SW480 (cell line): ENCODE results near the gene GPC5.

ENCODE experiments used
- DNase-seq: peaks from one replicate; pipeline ENCODE4 v3.0.0-alpha.2; 2016; ENCODE audit warnings: low spot score

The GPC5 gene

DNA sequence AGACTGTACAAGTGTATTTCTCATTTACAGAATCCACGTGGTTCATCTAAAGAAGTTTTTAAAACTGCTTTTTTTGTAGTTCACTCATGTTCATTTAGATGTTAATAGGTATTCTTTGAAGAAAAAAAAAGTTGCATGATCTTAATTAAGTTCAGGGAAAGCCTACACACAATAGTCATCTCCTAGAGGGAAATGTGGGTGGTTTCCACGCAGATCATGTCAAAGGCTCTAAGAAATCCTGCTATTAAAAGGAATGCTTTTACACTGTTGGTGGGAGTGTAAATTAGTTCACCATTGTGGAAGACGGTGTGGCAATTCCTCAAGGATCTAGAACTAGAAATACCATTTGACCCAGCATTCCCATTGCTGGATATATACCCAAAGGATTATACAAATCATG lies 312.3 kb downstream of the GPC5 start:
- DNase-seq = no peak

DNA sequence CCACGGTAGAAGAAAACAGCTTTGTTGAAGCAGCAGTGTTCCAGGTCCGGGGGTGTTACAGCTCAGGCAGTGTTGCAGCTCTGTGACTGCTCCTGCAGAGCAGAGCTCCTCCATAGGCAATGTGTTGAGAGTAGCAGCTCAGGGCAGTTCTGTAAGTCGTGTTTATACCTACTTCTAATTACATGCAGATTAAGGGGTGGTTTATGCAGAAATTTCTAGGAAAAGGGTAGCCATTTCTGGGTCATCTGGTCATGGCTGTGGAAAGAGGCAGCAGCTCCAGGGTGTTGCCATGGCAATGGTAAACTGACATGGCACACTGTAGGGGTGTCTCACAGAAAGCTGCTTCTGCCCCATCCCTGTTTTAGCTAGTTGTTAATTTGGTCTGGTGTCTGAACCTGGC lies 316.4 kb downstream of the GPC5 start:
- no peak for DNase-seq

DNA sequence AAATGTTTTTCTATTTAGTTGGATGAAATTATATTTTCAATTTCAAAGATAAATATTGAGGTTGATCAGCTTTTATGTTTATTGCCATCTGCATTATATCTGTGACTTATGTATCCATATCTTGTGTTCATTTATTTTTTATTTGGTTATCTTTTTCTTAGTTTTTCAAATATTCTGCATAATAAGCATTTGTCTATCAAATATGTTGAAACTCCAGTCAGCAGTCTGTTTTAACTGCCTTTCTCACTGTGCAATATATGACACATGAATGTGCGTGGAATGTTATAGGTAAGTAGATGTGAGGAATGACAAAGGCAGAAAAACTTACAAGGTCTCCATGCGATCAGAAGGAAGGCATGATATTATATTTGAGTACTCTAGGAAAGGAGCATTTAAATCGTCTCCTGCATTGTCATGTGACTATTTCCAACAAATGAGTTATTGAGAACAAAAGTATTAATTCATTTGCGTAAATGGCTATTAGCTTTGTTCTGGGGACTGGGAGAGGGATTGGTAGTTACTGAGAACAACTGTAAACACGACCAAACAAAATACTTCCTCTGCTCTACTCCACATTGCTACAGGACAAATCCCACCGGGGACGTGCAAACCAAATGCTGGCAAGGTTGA lies 318.1 kb downstream of the GPC5 start:
- no peak for DNase-seq

DNA sequence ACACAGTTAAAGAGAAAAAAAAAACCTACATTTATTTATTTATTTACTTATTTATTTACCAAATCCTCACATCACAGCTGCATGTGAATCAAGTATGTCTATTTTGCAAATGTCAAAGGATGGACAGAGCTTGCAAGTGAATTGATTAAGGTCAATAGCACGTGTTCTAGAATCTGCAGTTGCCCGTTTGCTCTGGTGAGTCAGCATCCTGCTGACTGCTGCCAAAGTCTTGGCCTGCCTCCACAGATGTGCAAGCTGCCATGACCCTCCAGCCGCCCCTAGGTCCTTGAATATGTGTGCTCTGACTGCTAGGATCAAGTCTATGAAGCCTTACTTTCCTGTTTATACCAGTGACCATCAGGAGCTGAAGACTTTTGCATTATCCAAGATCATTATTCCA lies 320.6 kb downstream of the GPC5 start:
- no peak for DNase-seq

DNA sequence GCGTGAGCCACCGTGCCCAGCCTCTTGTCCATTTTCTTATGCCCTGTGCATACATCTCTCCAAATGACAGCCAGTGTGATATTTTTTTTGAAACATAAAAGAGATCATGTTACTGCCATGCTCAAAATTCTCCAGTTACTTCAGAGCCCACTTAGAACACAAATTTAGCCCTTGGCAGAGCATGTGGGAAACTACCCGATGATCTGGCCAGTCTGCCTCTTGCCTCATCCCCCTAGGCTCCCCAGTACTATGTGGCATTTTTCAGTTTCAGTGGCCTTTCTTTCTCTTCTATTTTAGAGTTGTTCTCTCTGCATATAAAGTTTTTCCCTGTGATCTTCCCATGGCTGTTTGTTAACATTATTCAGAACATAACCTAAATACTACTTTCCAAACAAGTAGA lies 323.0 kb downstream of the GPC5 start:
- DNase-seq = no peak

DNA sequence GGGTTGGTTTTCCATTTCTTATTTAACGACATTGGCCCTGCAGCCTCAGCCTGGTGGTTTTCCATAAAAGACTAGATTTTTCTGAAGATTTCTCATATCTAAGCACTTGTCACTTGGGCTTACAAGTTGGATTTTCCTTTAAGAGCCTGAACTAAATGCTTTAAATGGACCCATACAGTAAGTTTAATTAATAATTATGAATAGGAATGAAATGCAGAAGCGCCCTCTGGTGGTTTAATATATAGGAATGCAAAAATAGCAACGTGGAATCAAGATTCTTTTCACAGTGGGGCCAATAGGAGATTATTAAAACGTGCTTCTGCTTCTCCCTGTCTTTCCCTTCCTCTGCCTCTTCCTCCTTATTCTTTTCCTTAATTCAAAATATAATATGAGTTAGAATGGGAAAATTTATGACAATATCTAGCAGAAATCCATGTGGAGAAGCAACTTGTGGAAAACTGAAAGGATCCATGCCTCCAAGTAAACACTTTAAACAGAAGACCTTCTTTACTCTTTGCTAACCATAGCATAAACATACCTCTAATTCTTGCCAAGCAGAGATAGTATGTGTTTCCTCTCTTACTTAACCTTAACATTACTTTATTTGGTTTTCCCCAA lies 324.0 kb downstream of the GPC5 start:
- peak; percentile 41 for DNase-seq

DNA sequence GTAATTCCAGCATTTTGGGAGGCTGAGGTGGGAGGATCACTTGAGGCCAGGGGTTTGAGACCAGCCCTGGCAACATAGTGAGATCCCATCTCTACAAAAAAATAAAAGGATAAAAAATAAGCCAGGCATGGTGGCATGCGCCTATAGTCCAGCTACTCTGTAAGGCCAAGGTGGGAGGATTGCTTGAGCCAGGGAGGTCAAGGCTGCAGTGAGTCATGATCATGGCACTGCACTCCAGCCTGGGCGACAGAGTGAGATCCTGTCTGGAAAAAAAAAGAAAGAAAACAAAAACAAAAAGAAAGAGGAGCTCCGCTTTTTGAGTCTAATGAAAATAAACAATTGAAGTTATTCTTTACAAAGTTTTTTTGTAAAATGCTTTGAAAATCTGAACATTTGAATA lies 326.2 kb downstream of the GPC5 start:
- DNase-seq = no peak

DNA sequence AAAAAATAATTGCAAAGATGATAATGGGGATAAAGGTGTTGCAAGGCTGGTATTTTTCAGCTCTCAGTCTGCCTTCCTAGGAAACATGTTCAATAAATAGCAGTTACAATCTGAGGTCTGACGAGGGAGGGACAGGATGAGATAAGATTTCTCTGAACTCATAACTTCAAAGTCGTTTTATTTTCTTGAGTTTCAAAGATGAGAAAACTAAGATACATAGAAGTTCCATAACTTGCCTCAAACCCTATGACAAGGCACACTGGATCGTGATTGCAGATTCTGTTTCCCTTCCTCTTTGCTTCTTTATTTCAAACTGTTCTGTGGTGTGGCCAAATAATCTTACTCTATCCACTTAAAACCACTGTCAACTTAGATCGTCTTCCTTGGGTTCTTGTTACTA lies 327.2 kb downstream of the GPC5 start:
- DNase-seq = no peak

DNA sequence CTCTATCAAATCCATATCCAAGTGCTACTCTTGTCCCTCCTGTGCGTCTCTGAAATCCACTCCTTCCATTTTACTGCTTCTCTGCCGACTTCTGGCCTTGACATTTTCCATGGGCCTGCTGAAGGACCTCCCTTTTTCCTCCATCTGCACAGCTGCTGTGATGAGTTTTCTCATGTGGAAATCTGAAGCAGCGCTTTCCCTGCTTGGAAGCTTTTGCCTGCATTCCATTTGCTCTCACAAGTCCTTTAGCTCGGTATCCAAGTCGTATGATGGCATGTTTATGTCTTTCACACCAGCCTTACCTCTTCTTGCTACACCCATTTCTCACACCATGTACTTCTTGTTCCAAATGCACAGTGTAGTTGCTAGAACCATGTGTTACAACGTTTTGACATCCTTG lies 328.2 kb downstream of the GPC5 start:
- DNase-seq = no peak

DNA sequence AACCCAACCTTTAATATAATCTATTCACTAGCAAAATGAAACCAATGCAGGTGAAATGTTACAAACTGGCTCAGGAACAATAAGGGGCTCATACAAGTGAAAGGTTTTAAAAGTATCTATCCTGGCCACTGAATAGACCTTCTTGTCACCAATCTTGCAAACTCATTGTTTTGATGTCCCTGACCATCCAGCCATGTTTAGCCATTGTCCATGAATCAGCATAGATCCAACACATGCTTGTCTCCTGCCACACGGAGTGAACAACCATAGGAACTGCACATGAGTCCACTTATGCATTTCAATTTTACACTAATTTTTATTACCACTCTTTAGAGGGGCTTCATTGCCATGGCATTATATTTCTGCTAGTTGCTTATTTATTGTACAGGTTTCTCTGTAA lies 331.4 kb downstream of the GPC5 start:
- DNase-seq = no peak

DNA sequence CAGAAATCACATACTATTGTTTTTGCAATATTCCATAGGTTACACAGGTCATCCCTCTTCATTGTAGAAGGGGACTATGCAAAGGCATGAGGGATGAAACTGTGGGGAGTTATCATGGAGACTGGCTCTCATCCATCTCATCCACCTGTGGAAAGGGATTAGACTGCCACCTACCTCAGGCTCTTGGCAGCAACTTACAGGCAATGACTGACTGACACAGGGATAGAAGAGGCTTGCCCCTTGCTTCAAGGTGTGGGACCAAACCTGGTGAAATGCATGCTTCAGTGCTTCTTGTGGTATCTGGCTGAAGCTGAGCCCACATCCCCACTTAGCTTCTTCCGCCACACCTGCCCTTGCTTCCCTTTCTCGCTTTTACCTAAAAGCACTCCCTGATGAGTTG lies 341.3 kb downstream of the GPC5 start:
- DNase-seq = no peak

DNA sequence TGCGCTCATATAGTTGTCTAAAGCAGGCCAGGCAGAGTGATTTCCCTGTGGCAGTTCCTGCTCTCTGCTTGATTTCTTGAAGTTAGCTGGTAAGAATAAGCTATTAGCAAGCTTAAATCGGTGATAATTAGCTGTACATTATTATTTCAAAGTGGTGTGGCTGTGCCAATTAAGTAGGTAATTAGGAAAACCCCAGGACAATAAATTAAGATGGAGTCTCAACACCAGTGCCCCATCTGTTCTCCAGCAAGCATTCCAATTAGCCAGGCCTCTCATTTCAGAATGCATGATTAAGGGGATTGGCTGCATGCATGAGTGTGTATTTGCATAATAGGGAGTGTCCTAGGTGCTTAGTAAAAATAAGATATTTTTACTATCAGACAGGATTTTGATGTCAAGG lies 342.3 kb downstream of the GPC5 start:
- no peak for DNase-seq

DNA sequence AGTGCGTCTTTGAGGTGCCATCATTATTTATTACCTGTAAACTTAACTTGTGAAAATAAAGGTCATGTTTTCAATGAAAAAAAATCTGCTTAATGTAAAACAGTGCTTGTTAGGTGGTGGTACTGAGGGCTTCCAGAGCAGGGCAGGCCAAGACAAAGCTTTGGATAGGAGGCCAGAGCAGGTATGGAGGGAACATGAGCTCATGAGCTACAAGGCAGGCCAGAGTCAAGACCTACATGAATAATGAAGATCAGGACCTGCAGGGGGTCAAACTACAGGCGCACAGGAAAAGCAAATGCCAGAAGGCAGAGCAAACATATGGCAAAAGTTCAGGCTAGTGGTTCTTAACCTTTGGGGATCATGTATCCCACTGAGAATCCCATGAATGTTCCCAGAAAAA lies 343.5 kb downstream of the GPC5 start:
- DNase-seq = no peak

DNA sequence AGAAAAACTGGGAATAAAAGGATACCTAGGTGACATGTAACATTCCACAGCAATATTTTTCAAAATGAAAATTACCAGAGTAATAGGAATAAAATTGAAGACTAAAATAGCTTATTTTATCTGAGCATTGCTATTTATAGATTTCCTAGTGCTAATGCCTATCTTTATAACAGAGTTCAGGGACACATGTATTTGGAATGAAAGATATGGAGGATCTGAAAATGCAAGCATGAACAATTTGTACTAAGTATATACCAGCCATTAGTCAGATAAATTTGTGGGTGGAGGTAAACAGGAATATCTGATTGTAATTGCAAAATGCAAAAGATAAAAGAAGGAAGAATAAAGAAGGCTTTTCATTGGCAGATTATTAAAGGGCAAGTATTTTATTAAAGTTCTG lies 345.9 kb downstream of the GPC5 start:
- no peak for DNase-seq

DNA sequence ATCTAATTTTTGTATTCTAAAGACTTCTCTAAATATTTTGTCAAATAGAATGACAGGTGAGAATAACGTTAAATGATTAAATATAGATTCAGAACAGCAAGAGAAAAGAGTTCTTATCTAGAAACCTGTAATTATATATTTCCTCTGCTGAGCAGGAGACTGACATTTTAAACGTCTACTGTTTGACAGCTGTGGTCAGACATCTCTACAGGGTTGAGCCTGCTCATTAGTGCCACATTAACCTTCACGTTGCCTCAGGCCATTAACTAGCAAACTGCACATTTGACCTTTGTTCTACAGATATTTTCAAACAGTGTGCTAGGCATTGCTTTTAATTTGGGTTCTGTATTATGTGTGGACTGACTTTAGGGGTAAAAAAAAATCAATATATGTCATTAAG lies 347.5 kb downstream of the GPC5 start:
- no peak for DNase-seq

DNA sequence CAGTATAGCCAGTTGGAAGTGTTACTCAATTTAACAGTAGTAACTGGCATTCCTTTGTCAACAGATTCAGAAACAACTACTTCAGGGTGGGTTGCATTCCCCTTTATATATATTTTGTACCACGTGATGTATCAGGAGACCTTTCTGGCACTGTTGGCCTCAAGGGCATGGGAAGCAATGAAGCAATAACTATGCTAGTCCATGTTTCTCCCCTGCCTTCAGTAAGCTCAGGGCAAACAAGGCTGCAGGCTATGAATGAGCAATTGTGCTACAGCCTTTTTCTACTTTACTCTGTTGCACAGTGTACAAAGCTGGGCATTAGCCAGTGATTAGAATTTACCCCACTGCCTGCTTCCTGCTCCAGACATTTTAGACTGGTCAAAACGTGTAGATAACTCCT lies 348.8 kb downstream of the GPC5 start:
- no peak for DNase-seq

DNA sequence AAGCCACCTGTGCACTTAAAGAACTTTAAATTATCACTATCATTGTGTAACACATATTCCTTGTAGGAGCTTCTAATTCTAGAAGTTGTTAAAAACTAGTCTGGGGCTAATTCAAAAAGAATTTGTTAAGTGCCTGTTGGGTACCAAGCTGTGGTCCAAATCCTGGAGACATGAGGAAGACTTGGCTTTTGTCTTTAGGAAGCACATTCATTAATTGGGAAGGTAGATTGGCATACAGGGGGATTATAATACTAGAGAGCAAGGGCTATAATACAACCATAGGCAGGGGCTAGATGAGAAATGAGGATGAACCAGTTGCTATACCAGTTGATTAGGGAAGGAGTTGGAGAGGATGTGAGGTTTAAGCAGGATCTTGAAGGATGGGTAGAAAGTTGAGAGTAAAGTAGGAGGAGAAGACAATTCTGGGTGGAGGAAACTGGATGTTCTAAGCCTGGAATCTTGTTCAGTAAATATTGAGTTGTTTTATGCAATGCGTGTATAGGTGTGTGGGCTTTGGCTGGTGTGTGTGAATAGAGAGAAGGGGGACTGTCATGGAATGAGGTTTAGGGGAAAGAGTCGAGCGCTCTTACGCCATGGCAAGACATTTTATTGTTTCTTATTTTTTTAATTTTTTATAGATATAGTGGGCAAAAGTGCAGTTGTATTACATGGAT lies 350.1 kb downstream of the GPC5 start:
- DNase-seq = no peak

DNA sequence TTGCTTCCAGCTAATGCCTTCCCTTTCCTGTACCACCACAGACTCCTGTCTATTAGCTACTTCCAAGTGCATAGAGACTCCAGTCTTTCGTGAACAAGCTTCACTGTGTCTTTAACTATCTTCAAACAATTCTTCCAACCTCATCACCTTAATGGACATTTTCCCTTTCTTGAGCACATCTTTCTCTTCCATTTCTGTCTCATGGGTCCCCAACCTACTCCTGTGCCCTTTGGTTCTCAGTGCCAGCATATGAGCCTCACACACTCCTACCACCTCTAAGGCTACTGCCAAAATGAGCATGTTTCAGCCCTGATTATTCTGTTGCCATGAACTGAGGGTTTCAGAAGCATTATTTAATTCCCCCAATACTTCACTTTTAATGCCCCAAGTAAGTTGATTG lies 360.3 kb downstream of the GPC5 start:
- DNase-seq = no peak

DNA sequence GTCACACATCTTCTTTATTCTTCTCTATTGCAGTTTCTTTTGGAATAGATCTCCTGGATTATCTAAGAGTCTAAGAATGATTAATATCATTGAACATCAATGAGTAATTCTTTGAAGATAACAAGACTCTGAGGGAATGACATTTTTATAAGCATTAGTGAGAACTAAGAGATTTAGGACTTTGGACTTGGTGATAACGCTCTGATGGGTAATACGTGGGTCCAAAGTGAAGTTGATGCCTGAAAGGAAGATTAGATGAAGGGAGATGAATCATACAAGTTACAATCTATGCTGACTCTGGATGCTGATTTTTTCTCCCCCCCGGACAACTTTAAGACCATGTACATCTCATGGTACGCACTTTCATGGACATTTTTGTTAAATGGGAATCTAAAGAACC lies 364.5 kb downstream of the GPC5 start:
- DNase-seq = no peak

DNA sequence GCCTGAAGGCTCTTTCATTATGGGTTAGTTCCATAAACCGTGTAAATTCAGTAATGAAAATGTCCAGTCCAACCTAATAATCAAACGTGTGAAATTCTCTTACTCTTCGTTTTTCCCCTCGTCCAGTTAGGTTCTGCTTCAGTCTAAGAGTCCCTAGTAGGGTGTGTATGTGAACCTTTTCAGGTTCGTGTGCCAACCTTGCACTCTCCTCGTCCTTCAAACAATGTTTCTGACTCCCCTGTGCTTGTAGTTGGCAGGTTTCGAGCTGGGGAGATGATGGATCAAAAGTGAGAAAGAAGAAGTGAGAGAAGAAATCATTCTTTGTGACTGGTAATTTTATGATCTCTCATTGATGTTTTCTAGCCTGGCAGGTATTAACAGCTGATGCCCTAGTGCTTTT lies 366.1 kb downstream of the GPC5 start:
- no peak for DNase-seq

DNA sequence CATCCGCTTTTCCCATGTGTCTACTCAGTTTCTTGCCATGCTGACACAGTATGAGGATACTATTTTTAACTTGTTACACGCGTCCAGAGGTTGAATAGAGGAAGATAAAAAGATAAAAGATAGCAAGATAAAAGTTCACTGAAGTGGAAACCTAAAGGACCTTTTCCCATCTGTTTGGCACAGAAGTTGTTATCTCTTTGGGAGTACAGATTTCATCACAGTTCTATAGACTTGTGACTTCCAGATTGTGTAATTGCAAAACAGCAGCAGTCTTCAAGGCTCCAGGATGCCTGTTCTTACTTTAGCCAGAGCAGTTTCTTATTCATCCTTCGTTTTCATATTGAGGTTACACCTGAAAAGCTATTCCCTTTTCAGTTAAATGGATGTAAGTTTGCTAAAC lies 369.2 kb downstream of the GPC5 start:
- no peak for DNase-seq

DNA sequence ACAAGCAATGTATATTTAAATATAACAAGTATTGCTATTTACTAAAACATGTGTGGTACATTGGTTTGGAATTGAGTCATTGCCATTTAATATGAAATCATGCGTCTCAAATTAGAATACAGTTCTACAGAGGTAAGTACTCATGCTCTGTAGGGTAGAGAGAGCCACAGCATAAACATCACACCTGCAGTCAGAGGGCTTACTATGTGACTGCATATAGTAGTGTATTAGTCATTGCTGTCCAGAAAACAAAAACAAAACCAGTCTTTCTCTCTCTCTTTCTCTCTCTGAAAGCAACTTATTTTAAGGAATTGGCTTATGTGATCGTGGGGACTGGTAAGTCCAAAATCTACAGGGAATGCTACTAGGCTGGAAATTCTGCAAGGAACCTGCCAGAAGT lies 370.3 kb downstream of the GPC5 start:
- DNase-seq = no peak

DNA sequence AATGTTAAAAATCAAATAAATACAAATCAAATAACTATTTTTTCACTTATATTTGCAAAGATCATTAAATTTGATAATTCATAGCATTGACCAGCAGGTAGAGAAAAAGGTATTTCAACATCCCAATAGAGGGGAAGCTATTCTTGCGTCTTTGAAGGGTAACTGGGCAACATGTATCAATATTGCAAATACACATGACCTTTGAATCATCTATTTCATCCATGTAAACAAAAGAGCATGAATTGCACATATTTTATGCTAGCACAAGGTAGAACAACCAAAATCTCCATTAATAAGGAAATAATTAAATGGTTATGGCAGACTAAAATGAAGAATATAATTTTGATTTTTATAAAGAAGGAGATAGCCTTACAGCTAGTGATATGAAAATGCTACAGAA lies 372.8 kb downstream of the GPC5 start:
- no peak for DNase-seq
